MM.1S (cell line): Measurements from ENCODE around the gene CTTN.

Source experiments
- CTCF ChIP-seq: fragments of 300-600 bp; sonication (generic); IDR thresholded peaks from 2 replicates; pipeline ENCODE4 v1.5.1; 2016; ENCODE audit warnings: antibody characterized with exemption, low read length, mixed read lengths
- EZH2 ChIP-seq: fragments of 300-600 bp; sonication (generic); optimal IDR thresholded peaks from 2 replicates; pipeline ENCODE3; 2017; ENCODE audit warnings: low read depth, mild to moderate bottlenecking, antibody characterized with exemption, low read length, mixed read lengths

GRCh38 chr11:70353900-70354568 lies 44.3 kb upstream of the CTTN start:
- no peak for TF ChIP-seq EZH2
- no peak for TF ChIP-seq CTCF
